ENCODE results near the gene BBC3. TPM values are rescaled to one million over a fixed set of nuclear protein-coding genes. Genes with fewer than 3 reads are reported as not detected.

BBC3 gene
- total RNA-seq, 1 donor from 2014 or later, result 54.6 TPM

DNA sequence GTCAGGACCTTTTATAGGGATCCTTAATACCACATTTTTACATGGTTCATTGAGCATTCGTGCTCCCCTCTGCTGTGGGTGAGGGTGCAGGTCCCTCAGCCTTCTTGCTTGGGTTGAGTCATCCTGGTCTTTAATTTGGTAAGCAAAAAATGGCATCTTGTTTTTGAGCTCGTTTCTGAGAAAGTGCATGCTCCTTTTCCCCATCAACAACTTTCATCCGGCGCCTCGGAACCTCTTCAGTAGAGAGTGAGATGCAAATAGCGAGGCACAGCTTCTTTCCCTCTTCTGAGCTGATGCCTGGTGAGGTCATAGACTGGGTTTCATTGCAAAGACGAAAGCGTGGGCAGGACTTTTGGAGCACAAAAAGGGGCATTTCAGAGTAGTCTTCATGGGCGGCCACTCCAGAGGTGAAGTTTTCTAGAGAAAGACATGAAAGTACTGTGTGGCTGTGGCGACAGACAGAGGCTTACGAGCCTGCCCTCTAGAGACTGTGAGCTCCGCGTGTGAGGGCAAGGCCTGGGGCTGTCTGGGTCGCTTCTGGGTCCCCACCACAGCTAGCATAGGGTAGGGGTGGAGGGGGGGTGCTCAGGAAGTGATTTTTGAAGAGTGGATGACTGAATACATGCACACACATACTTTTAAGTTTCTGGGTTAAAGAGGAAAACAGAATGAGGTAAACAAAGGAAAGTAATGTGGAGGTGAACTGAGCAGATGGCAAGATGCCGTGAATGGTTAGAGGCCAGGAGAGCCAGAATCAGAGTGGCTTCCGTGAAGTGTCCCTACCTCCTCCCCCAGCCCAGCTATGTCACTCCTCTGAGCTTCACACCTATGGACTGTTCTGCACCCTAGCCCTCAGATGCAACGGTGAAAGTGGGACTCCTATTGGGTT lies 44.3 kb downstream of the BBC3 start:
- Mint-ChIP-seq H3K27me3 (ENCODE audit: low read depth, unreplicated experiment) (no peaks in the 10 kb centered on the region), H3K36me3 (ENCODE audit: low read depth, unreplicated experiment) (peaks cover 15% of the 10 kb centered on the region), H3K9me3 (ENCODE audit: unreplicated experiment) (no peaks in the 10 kb centered on the region), H3K4me1 (ENCODE audit: low read depth, unreplicated experiment) (peaks cover 31% of the 10 kb centered on the region), H3K27ac (ENCODE audit: unreplicated experiment) (no peak overlapping the region), H3K4me3 (ENCODE audit: unreplicated experiment) (peak overlapping the region; percentile 41)
- peaks cover 72% of the 10 kb centered on the region for H4K20me1 ChIP-seq (ENCODE audit: insufficient read depth, low read length)
- H3K4me2 ChIP-seq (ENCODE audit: low read length), result no peak overlapping the region
- no peak overlapping the region for H3K9ac ChIP-seq (ENCODE audit: low read length)
- peaks cover 43% of the 10 kb centered on the region for H3K4me1 ChIP-seq (ENCODE audit: insufficient read depth, low read length)
- TF ChIP-seq, protein P1, sequence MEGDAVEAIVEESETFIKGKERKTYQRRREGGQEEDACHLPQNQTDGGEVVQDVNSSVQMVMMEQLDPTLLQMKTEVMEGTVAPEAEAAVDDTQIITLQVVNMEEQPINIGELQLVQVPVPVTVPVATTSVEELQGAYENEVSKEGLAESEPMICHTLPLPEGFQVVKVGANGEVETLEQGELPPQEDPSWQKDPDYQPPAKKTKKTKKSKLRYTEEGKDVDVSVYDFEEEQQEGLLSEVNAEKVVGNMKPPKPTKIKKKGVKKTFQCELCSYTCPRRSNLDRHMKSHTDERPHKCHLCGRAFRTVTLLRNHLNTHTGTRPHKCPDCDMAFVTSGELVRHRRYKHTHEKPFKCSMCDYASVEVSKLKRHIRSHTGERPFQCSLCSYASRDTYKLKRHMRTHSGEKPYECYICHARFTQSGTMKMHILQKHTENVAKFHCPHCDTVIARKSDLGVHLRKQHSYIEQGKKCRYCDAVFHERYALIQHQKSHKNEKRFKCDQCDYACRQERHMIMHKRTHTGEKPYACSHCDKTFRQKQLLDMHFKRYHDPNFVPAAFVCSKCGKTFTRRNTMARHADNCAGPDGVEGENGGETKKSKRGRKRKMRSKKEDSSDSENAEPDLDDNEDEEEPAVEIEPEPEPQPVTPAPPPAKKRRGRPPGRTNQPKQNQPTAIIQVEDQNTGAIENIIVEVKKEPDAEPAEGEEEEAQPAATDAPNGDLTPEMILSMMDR (IDR thresholded peaks at IDR 0.05; ENCODE audit: insufficient read depth, low read depth, low read length), result no peak
- no peak for TF ChIP-seq EZH2 (IDR thresholded peaks at IDR 0.05; ENCODE audit: insufficient read depth, low read length)
- peaks cover 42% of the 10 kb centered on the region for H3K79me2 ChIP-seq (ENCODE audit: insufficient read depth, low read length)
- FAIRE-seq (no peak), DNase-seq (ENCODE audit: low read depth) (no peak)
- H3K27me3 ChIP-seq (ENCODE audit: insufficient read depth, low read length), result no peaks in the 10 kb centered on the region
- H2AFZ ChIP-seq (ENCODE audit: low read depth, low read length), result no peak overlapping the region
- H3K4me3 ChIP-seq (ENCODE audit: insufficient read depth, low read depth, low read length), result no peak overlapping the region
- no peak overlapping the region for H3K27ac ChIP-seq (ENCODE audit: low read depth, low read length)
- no peaks in the 10 kb centered on the region for H3K9me3 ChIP-seq (ENCODE audit: insufficient read depth, low read depth, low read length)
- H3K36me3 ChIP-seq (ENCODE audit: insufficient read depth, low read length), result peaks cover 12% of the 10 kb centered on the region

DNA sequence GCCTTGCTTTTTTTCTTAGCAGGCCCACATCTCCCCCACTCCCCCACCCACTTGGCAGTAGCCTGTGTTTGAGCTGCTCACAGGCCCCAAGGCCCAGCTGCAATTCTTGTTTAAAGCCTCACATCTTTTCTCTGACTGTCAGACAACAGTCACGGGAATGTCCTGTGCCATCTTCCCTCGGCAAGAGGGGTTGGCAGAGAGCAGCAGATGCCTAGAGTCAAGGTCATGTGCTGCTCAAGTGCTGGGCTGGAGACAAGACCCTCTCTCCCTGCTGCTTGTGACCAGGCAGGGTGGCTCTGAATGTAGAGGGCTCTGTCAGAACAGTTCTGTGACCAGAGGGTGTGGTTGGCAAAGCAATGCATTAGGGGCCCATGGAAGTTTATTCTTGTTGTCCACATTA lies 47.4 kb downstream of the BBC3 start:
- no peaks in the 10 kb centered on the region for H3K27me3 Mint-ChIP-seq (ENCODE audit: low read depth, unreplicated experiment)
- Histone ChIP-seq H3K9ac (ENCODE audit: low read length) (no peak overlapping the region), H3K9me3 (ENCODE audit: insufficient read depth, low read depth, low read length) (no peaks in the 10 kb centered on the region), H4K20me1 (ENCODE audit: insufficient read depth, low read length) (peaks cover 60% of the 10 kb centered on the region), H3K4me3 (ENCODE audit: insufficient read depth, low read depth, low read length) (no peak overlapping the region), H3K4me2 (ENCODE audit: low read length) (no peak overlapping the region), H3K27me3 (ENCODE audit: insufficient read depth, low read length) (no peaks in the 10 kb centered on the region), H3K79me2 (ENCODE audit: insufficient read depth, low read length) (peaks cover 43% of the 10 kb centered on the region), H3K4me1 (ENCODE audit: insufficient read depth, low read length) (peaks cover 18% of the 10 kb centered on the region), H3K27ac (ENCODE audit: low read depth, low read length) (no peak overlapping the region), H2AFZ (ENCODE audit: low read depth, low read length) (no peak overlapping the region), H3K36me3 (ENCODE audit: insufficient read depth, low read length) (peaks cover 18% of the 10 kb centered on the region)
- H3K36me3 Mint-ChIP-seq (ENCODE audit: low read depth, unreplicated experiment), result peaks cover 15% of the 10 kb centered on the region
- FAIRE-seq, result no peak
- H3K9me3 Mint-ChIP-seq (ENCODE audit: unreplicated experiment), result no peaks in the 10 kb centered on the region
- peaks cover 15% of the 10 kb centered on the region for H3K4me1 Mint-ChIP-seq (ENCODE audit: low read depth, unreplicated experiment)
- H3K27ac Mint-ChIP-seq (ENCODE audit: unreplicated experiment), result no peak overlapping the region
- no peak for DNase-seq (ENCODE audit: low read depth)
- H3K4me3 Mint-ChIP-seq (ENCODE audit: unreplicated experiment), result no peak overlapping the region
- TF ChIP-seq, protein P1 (IDR thresholded peaks at IDR 0.05; ENCODE audit: insufficient read depth, low read depth, low read length), result no peak
- TF ChIP-seq EZH2 (IDR thresholded peaks at IDR 0.05; ENCODE audit: insufficient read depth, low read length), result no peak
